Head of caudate nucleus (tissue), 42 donors: ENCODE data around the gene CDHR2.
"Not testable (repeated sequence)": the region's sequence is repeated elsewhere in the genome, so short reads cannot be mapped to it uniquely, and the experiment has no call there.

Experiments
- DNase-seq, 42 donors: peaks; one replicate each; pipeline versions ENCODE4 v3.0.0 to v3.0.0-alpha.2; 2020 to 2021; ENCODE audit warnings: mixed read lengths in 7 of 42
- intact Hi-C: fragments of 100-400 bp; cut with DNase I; formaldehyde crosslinking; loops from one replicate; pipeline ENCODE4 v1.15.0; 2022

The CDHR2 gene

GRCh38 chr5:176581361-176581760 lies 32.2 kb downstream of the CDHR2 start:
- intact Hi-C loops: no loop called here
- no peak for DNase-seq

DNA sequence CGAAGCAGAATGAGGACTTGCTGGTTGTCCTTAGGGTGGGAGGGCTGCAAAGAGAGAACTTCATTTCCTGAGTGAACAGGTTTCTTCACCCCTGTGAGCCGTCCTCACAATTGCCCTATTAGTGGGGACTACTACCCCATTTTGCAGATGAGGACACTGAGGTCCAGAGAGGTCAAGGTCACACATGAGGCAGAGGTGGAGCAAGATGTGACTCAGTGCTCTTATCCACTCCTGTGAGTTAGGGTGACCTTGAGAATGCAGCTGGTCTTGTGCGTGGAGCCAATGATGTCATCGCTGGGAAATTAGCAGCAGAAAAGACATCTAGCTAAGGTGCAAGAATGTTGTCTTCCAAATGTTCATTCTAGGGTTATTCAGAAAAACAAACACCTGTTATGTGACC lies 33.9 kb downstream of the CDHR2 start:
- intact Hi-C loops: no loop called here

GRCh38 chr5:176587398-176587797 lies 38.3 kb downstream of the CDHR2 start:
- no peak for DNase-seq
- intact Hi-C loops: no loop called here

More for the DNA sequence above, 33.9 kb downstream of the CDHR2 start:
- DNase-seq: no peak

DNA sequence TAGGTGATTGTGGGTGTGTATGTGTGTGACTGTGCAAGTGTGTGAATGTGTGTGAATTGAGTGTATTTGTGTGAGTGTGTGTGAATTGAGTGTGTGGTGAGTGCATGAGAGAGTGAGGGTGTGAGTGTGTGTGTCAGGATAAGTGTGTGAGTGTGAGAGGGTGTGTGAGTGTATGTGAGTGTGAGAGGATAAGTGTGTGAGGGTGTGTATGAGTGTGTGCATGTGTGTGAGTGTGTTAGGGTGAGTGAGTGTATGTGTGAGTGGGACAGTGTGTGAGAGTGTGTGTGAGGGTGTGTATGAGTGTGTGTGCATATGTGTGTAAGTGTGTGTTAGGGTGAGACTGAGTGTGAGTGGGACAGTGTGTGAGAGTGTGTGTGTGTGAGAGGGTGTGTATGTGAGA lies 39.2 kb downstream of the CDHR2 start:
- intact Hi-C loops: no loop called here
- DNase-seq: no peak

DNA sequence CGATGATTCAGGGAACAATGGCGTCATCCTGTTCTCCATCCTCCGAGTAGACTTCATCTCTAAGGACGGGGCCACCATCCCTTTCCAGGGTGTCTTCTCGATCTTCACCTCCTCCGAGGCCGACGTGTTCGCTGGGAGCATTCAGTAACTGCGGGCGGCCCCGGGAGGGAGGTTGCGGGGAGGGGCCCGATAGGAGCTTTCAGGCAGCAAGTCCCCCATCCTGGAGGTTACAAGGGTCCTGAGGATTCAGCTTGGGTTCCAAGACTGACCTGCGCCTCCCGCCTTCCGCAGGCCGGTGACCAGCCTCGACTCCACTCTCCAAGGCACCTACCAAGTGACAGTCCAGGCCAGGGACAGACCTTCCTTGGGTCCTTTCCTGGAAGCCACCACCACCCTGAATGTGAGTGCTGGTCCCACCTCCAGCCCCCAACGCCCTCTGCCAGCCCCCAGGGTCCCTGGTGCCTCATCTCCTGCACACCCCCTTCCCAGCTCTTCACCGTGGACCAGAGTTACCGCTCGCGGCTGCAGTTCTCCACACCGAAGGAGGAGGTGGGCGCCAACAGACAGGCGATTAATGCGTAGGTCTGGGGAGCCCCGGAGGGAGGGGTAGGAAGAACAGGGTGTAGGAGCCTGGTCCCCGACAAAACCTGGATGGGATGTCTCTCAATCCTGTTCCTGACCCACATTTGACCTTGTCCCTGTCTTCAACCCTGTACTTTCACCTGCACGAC lies 40.1 kb downstream of the CDHR2 start:
- DNase-seq: no peak
- intact Hi-C loops: no loop called here

DNA sequence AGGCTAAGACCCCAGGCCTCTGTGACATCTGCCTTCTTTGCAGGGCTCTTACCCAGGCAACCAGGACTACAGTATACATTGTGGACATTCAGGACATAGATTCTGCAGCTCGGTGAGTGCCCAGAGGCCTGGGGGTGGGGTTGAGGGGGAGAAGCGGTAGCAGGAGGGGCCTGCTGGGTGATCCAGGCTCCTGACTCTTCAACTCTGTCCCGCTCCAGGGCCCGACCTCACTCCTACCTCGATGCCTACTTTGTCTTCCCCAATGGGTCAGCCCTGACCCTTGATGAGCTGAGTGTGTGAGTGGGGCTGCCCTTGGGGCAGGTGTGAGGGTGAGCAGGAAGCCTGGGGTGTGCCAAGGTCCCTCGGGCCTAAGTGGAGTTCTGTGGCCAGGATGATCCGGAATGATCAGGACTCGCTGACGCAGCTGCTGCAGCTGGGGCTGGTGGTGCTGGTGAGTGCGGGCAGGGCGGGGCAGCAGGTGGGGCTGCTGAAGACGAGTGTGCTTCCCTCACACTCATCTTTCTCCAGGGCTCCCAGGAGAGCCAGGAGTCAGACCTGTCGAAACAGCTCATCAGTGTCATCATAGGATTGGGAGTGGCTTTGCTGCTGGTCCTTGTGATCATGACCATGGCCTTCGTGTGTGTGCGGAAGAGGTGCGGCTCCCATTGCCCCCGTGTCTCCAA lies 41.0 kb downstream of the CDHR2 start:
- intact Hi-C loops: no loop called here
- no peak for DNase-seq

DNA sequence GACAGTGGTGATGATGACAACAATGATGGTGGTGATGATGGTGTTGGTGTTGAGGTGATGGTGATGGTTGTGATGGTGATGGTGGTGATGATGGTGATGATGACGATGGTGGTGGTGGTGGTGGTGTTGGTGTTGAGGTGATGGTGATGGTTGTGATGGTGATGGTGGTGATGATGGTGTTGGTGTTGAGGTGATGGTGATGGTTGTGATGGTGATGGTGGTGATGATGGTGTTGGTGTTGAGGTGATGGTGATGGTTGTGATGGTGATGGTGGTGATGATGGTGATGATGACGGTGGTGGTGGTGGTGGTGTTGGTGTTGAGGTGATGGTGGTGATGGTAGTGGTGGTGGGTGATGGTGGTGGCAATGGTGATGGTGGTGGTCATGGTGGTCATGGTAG lies 42.5 kb downstream of the CDHR2 start:
- intact Hi-C loops, DNase-seq: not testable (repeated sequence)

GRCh38 chr5:176592573-176592972 lies 43.4 kb downstream of the CDHR2 start:
- DNase-seq: no peak
- intact Hi-C loops: no loop called here

DNA sequence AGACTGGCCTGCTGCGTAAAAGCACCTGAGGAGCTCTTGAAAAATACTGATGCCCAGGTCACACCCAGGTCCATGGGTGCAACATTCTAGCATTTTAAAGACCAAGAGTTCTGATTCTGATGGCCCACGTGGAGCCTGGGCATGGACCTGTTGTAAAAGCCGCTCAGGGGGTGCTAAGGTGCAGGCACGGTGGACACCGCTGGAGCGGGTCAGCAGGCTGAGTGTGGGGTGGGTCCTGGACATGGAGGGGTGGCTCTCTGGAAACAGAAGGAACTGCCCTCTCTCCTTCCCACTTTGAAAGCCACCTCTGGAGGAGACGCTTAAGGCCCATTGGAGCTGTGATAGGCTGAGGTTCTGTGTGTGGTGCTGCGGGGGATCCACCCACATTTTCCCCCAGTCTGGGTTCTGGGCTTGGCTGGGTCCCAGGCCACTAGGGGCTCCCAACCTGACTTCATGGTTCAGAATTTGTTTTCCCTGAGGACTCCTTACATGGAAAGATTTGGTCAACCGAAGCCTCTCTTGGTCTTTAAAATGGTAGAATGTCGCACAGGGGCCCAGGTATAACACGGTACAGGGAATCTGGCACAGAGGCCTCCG lies 44.2 kb downstream of the CDHR2 start:
- DNase-seq: no peak
- intact Hi-C loops: no loop called here

GRCh38 chr5:176594554-176594953 lies 45.4 kb downstream of the CDHR2 start:
- intact Hi-C loops: no loop called here

GRCh38 chr5:176595386-176595943 lies 46.3 kb downstream of the CDHR2 start:
- no peak for DNase-seq
- intact Hi-C loops: no loop called here

More at GRCh38 chr5:176594554-176594953, 45.4 kb downstream of the CDHR2 start:
- DNase-seq: no peak

DNA sequence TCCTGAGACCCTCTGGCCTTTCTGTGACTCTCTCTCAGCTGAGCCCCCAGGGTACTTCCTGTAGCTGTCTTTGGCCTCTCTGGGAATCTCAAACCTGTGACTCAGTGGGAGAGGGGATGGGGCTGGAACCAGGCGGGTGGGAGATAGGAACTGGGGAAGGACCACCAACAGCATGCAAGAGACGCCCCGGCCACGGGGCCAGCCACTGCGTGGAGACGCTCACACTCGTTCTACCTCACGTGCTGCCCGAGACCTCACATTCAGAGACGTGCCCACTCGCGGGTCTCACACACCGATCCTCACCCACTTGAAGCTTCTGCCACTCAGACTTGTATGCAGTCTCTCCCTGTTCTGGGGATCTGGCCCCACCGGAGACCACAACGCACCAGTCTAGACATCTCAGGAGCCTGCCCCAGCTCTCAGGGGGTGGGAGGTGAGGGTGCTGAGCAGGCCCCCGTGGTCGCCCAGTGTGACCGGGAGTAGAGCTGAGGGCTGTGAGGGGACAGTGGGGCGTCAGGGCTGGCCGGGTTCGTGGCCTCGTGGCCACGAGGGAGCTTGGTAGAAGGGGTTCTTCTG lies 47.0 kb downstream of the CDHR2 start:
- no peak for DNase-seq
- intact Hi-C loops: no loop called here

DNA sequence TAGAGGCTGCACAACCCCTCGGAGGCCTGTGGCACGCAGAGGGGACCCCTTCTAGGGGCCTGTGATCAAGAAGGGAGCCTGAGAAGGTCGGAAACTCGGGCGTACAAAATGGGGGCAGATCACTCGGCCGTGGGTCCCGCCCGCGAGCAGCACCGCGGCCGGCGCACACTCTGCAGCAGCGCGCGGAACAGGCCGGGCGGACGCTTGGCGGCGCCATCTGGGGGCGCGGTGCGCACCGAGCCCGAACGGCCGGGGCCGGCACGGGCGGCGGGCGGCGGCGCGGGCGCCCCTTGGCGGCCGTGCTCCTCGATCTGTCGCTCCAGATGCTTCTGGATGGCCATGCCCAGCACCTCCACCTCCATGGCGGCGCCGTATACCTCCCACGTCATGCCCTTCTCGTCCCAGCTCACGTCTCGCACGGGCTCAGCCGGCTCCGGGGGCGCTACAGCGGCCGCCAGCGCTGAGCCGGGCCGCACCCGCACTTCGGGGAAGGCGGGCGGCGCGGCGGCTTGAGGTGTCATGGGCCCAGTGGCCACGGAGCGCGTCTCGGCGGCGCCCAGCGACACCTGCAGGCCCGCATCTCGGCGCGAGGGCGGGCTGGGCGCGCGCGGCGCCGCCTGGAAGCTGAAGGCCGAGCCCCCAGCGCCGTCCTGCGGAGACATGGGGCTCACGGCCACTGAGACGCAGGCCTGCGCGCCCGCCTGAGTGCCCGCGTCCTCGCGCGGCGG lies 47.7 kb downstream of the CDHR2 start:
- intact Hi-C loops: no loop called here
- no peak for DNase-seq

- no peak for DNase-seq
- intact Hi-C loops: no loop called here
Observed at GRCh38 chr5:176597417-176598389, 48.6 kb downstream of the CDHR2 start.

DNA sequence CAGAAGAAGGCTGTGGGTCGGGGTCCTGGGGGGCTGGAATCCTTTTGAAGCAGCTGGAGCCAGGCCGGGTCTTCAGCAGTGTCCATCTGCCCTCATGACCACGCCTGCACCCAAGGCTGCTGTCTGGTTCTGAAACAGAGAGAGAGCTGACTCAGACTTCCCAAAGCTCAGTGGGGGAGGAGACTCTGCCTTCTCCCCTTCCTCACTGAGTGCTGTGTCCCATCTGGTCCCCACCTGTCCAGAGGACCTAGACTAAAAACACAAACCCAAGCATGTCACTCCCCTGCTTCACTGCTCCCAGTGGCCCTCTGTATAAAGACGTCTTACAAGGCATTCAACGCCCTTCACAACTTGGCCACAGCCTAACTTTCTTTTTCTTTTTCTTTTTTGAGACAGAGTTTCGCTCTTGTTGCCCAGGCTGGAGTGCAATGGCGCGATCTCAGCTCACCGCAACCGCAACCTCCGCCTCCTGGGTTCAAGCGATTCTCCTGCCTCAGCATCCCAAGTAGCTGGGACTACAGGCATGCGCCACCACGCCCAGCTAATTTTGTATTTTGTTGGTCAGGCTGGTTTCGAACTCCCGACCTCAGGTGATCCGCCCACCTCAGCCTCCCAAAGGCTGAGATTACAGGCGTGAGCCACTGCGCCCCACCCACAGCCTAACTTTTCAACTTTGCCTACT lies 50.7 kb downstream of the CDHR2 start:
- DNase-seq, intact Hi-C loops: not testable (repeated sequence)

- intact Hi-C loops: no loop called here
- DNase-seq: no peak
Observed at GRCh38 chr5:176601901-176602482, 52.9 kb downstream of the CDHR2 start.

DNA sequence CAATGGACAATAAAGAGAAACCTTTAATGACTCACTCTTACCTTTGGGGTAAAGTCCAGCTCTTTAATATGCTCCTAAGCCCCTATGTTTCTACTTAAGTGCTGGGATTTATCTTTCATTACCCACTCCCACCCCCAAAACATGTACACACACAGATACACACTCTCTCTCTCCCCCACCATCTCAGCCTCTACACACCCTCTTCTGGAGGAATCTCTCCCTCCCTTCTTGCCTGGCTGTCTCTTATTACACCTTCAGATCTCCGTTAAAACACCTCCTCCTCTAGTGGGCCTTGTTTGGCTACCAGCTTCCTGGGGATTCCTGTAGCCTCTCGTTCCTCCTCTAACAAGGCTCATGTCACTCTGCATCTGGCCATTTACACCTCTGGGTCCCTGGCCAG lies 53.9 kb downstream of the CDHR2 start:
- intact Hi-C loops: no loop called here
- no peak for DNase-seq
